ENCODE results near the gene KRTAP5-7.

GRCh38 chr11:71563406-71563805 is 36.3 kb downstream of the KRTAP5-7 start:
- TF ChIP-seq EZH2 (IDR thresholded peaks at IDR 0.05; ENCODE audit: borderline replicate concordance, low read depth, low read length, severe bottlenecking) (no peak), CTCF (IDR thresholded peaks at IDR 0.05; ENCODE audit: extremely low read depth in 1 of 2, insufficient read depth in 1 of 2, low read depth in 1 of 2, low read length in 2 of 2) (peak; percentile 42 to 50), MAX (IDR thresholded peaks at IDR 0.05; ENCODE audit: insufficient read depth, insufficient read length) (no peak)

Measured in endothelial cell of umbilical vein (primary cell).